WTC11 (cell line): ENCODE data around the gene GSTA3. TPM values are rescaled to one million over a fixed set of nuclear protein-coding genes. Genes with fewer than 3 reads are reported as not detected.
A peak's percentile ranks its signal among the peaks of the same experiment; 100 is the strongest.

Experiments used
- ATAC-seq: fragments of 200-7000 bp; cut with Tn5 transposase; 2 replicates; pipeline ENCODE4 v1.10.0; 2021; ENCODE audit warnings: mild to moderate bottlenecking, moderate library complexity
- CTCF ChIA-PET: fragments of 300-600 bp; sonication (Branson Sonifier 250); formaldehyde crosslinking; loops from one replicate; lab custom pipeline; 2021; ENCODE audit warnings: antibody characterized with exemption; lab: Charles Lee
- POLR2A ChIA-PET: fragments of 350-600 bp; sonication (Branson Sonifier 250); formaldehyde crosslinking; loops from one replicate; lab custom pipeline; 2021; ENCODE audit warnings: antibody characterized with exemption; lab: Charles Lee
- DNase-seq: peaks from one replicate; pipeline ENCODE4 v3.0.0; 2021; ENCODE audit warnings: low spot score
- H3K27ac Mint-ChIP-seq: 2 replicates; pipeline ENCODE4 v1.8.0; 2021; ENCODE audit warnings: mixed read lengths
- H3K27me3 Mint-ChIP-seq: 2 replicates; pipeline ENCODE4 v1.8.0; 2021; ENCODE audit warnings: low read depth, mild to moderate bottlenecking, moderate library complexity, mixed read lengths
- H3K36me3 Mint-ChIP-seq: 2 replicates; pipeline ENCODE4 v1.8.0; 2021; ENCODE audit warnings: mixed read lengths
- H3K4me1 Mint-ChIP-seq: 2 replicates; pipeline ENCODE4 v1.8.0; 2022; ENCODE audit warnings: mixed read lengths
- H3K4me3 Mint-ChIP-seq: 2 replicates; pipeline ENCODE4 v1.8.0; 2021; ENCODE audit warnings: mild to moderate bottlenecking, moderate library complexity, mixed read lengths
- H3K9me3 Mint-ChIP-seq: 2 replicates; pipeline ENCODE4 v1.8.0; 2021; ENCODE audit warnings: mixed read lengths
- ATF6 ChIP-seq: sonication (generic); formaldehyde crosslinking; IDR thresholded peaks from 2 replicates; pipeline ENCODE4 v1.8.1; 2023; ENCODE audit warnings: mild to moderate bottlenecking, missing genetic modification reagents
- FOXP1 ChIP-seq: sonication (generic); formaldehyde crosslinking; IDR thresholded peaks from 2 replicates; pipeline ENCODE4 v1.8.0; 2022; ENCODE audit warnings: missing genetic modification reagents, mild to moderate bottlenecking, moderate library complexity, borderline replicate concordance
- GRHL2 ChIP-seq: fragments of 250-450 bp; sonication (Bioruptor Pico); IDR thresholded peaks from 2 replicates; pipeline ENCODE4 v1.8.0; 2022; ENCODE audit warnings: mild to moderate bottlenecking, moderate library complexity; ENCODE audit not compliant: insufficient replicate concordance, severe bottlenecking
- HMGA2 ChIP-seq: fragments of 250-450 bp; sonication (Bioruptor Pico); IDR thresholded peaks from 2 replicates; pipeline ENCODE4 v1.4.0; 2021; ENCODE audit warnings: mild to moderate bottlenecking, moderate library complexity
- MLX ChIP-seq: sonication (generic); formaldehyde crosslinking; IDR thresholded peaks from 2 replicates; pipeline ENCODE4 v1.8.1; 2023; ENCODE audit warnings: mild to moderate bottlenecking, missing genetic modification reagents, moderate library complexity
- NR1H2 ChIP-seq: sonication (generic); formaldehyde crosslinking; IDR thresholded peaks from 2 replicates; pipeline ENCODE4 v1.9.0; 2021; ENCODE audit warnings: mild to moderate bottlenecking, moderate library complexity, missing genetic modification reagents
- RORB ChIP-seq: fragments of 250-450 bp; sonication (Bioruptor Pico); IDR thresholded peaks from 2 replicates; pipeline ENCODE4 v1.9.0; 2021; ENCODE audit warnings: mild to moderate bottlenecking
- ZNF423 ChIP-seq: fragments of 250-450 bp; sonication (Bioruptor Pico); IDR thresholded peaks from 2 replicates; pipeline ENCODE4 v2.1.2; 2022; ENCODE audit warnings: mild to moderate bottlenecking, moderate library complexity
- ZNF532 ChIP-seq: fragments of 250-450 bp; sonication (Bioruptor Pico); IDR thresholded peaks from 2 replicates; pipeline ENCODE4 v1.9.0; 2021; ENCODE audit warnings: mild to moderate bottlenecking, borderline replicate concordance
- total RNA-seq: library from RNA; stranded (reverse); gene quantifications from 3 replicates; pipeline ENCODE4 v1.2.3, GENCODE V29; 2021
- TF ChIP-seq, protein P1 (sequence below): sonication (generic); formaldehyde crosslinking; conservative IDR thresholded peaks from 2 replicates; pipeline ENCODE4 v1.8.1; 2022; ENCODE audit warnings: mild to moderate bottlenecking, missing genetic modification reagents
- TF ChIP-seq, protein P2 (sequence below): fragments of 200-600 bp; IDR thresholded peaks from 2 replicates; pipeline ENCODE4 v1.8.0; 2022; ENCODE audit warnings: antibody characterized with exemption
- TF ChIP-seq, protein P3 (sequence below): sonication (generic); formaldehyde crosslinking; IDR thresholded peaks from 2 replicates; pipeline ENCODE4 v1.8.1; 2023; ENCODE audit warnings: mild to moderate bottlenecking, moderate library complexity, missing genetic modification reagents

Gene GSTA3
- total RNA-seq, 1 experiment from 2014 or later, result not detected

DNA sequence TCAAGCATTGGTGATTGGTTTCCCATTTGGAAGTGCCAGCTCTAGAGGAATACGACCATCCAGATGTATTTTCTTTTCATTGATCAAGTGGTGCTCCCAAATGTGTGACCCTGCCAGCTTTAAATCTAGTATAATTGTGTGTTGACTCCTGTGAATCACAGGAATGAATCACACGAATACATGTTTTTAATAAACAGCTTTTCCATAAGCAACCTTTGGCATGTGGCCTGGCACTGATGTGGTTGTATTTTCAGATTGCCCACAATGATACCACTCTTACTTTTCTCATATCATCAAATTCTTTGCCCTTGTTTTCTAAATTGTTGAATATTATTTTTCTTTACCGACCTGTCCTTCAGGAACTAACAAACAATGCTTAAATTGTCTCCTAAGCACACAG is 367 bp downstream of the GSTA3 start:
- H3K27me3 Mint-ChIP-seq, result no peaks in the 10 kb centered on the region; the same call in 1 of the 2 replicates

DNA sequence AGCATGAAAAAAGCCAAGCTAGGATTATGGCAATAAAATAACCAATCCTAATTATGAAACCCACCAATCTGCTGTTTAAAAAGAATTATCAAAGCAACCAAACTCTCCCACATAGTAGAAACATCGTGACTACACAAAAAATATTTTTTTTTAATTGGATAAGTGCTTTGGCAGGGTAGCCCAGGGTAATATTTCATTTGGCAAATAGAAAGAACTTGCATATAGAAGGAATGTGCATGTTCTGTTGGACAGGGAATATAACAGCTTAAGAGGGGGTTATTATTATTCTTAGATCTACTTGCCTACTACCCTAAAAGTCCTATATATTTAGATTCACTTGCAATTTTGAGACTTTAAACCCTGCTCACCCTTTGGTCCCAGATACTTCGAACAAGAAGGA is 972 bp downstream of the GSTA3 start:
- H3K4me1 Mint-ChIP-seq, result no peaks in the 10 kb centered on the region
- H3K9me3 Mint-ChIP-seq, result peaks cover 8% of the 10 kb centered on the region
- ChIA-PET CTCF (no interaction called here), POLR2A (interaction anchor here (0.5 kb wide), 1 partner anchor 34 kb away, joined by 3 read pairs; no protein-coding TSS in a partner anchor)
- no peak for ATAC-seq
- peaks cover 4% of the 10 kb centered on the region; the same call in 1 of the 2 replicates for H3K36me3 Mint-ChIP-seq
- DNase-seq, result no peak
- no peak overlapping the region for H3K4me3 Mint-ChIP-seq
- no peak overlapping the region for H3K27ac Mint-ChIP-seq
- TF ChIP-seq ZNF532 (CRISPR knock-in tag) (no peak), ZNF423 (no peak), NR1H2 (CRISPR knock-in tag) (no peak), GRHL2 (CRISPR knock-in tag) (no peak)
- TF ChIP-seq, protein P1, sequence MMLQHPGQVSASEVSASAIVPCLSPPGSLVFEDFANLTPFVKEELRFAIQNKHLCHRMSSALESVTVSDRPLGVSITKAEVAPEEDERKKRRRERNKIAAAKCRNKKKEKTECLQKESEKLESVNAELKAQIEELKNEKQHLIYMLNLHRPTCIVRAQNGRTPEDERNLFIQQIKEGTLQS, result no peak
- H3K27me3 Mint-ChIP-seq, result no peaks in the 10 kb centered on the region; the same call in 1 of the 2 replicates

More for the DNA sequence above, 367 bp downstream of the GSTA3 start:
- peaks cover 4% of the 10 kb centered on the region; the same call in 1 of the 2 replicates for H3K36me3 Mint-ChIP-seq
- H3K4me3 Mint-ChIP-seq, result no peak overlapping the region
- POLR2A ChIA-PET, result no interaction called here
- no peak overlapping the region for H3K27ac Mint-ChIP-seq
- ATAC-seq (no peak), DNase-seq (no peak)
- H3K9me3 Mint-ChIP-seq, result peaks cover 8% of the 10 kb centered on the region
- TF ChIP-seq ATF6 (CRISPR knock-in tag), result no peak
- TF ChIP-seq, all 79 proteins: peak for 0
- CTCF ChIA-PET, result no interaction called here
- H3K4me1 Mint-ChIP-seq, result no peaks in the 10 kb centered on the region

GRCh38 chr6:52904562-52905279 is 4.8 kb downstream of the GSTA3 start:
- DNase-seq (peak; percentile 50), ATAC-seq (peak; percentile 100)
- no peaks in the 10 kb centered on the region for H3K27me3 Mint-ChIP-seq
- TF ChIP-seq, protein P2, sequence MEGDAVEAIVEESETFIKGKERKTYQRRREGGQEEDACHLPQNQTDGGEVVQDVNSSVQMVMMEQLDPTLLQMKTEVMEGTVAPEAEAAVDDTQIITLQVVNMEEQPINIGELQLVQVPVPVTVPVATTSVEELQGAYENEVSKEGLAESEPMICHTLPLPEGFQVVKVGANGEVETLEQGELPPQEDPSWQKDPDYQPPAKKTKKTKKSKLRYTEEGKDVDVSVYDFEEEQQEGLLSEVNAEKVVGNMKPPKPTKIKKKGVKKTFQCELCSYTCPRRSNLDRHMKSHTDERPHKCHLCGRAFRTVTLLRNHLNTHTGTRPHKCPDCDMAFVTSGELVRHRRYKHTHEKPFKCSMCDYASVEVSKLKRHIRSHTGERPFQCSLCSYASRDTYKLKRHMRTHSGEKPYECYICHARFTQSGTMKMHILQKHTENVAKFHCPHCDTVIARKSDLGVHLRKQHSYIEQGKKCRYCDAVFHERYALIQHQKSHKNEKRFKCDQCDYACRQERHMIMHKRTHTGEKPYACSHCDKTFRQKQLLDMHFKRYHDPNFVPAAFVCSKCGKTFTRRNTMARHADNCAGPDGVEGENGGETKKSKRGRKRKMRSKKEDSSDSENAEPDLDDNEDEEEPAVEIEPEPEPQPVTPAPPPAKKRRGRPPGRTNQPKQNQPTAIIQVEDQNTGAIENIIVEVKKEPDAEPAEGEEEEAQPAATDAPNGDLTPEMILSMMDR, result 0 out of 2 replicates have a peak, but pooled peaks have one; percentile 18
- TF ChIP-seq MLX (CRISPR knock-in tag), result no peak
- TF ChIP-seq RORB (CRISPR knock-in tag), result no peak
- no peak for TF ChIP-seq FOXP1 (CRISPR knock-in tag)
- no peak for TF ChIP-seq HMGA2 (CRISPR knock-in tag)
- TF ChIP-seq, protein P3, sequence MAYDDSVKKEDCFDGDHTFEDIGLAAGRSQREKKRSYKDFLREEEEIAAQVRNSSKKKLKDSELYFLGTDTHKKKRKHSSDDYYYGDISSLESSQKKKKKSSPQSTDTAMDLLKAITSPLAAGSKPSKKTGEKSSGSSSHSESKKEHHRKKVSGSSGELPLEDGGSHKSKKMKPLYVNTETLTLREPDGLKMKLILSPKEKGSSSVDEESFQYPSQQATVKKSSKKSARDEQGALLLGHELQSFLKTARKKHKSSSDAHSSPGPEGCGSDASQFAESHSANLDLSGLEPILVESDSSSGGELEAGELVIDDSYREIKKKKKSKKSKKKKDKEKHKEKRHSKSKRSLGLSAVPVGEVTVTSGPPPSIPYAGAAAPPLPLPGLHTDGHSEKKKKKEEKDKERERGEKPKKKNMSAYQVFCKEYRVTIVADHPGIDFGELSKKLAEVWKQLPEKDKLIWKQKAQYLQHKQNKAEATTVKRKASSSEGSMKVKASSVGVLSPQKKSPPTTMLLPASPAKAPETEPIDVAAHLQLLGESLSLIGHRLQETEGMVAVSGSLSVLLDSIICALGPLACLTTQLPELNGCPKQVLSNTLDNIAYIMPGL, result no peak
- ChIA-PET CTCF (interaction anchor here (1.9 kb wide), 1 partner anchor 90 kb away, joined by 7 read pairs; the partner anchor contains the start of gene GSTA4), POLR2A (no interaction called here)
- peaks cover 8% of the 10 kb centered on the region for H3K9me3 Mint-ChIP-seq
- H3K4me1 Mint-ChIP-seq, result no peaks in the 10 kb centered on the region
- peaks cover 4% of the 10 kb centered on the region; the same call in 1 of the 2 replicates for H3K36me3 Mint-ChIP-seq
- no peak overlapping the region for H3K4me3 Mint-ChIP-seq
- no peak overlapping the region for H3K27ac Mint-ChIP-seq
